Adrenal gland (tissue), 12 donors: ENCODE results near the gene CCR7. TPM values are rescaled to one million over a fixed set of nuclear protein-coding genes. Genes with fewer than 3 reads are reported as not detected.

Experiments
- DNase-seq, 7 donors: peaks; one replicate each; pipeline ENCODE4 v3.0.0-alpha.2; 2019 to 2020
- H3K27ac ChIP-seq, 5 donors: fragments of 200-600 bp; sonication (generic) in 4 of 5; 1 replicate in 3 of 5; 2 replicates in 2 of 5; pipeline versions ENCODE4 v1.5.1 to v1.8.0; 2016 to 2020; ENCODE audit warnings: mild to moderate bottlenecking in 1 of 5
- H3K27me3 ChIP-seq: fragments of 200-600 bp; 2 replicates; pipeline ENCODE4 v1.8.0; 2021
- H3K36me3 ChIP-seq, 2 donors: fragments of 200-600 bp; replicated peaks in 1 of 2; 1 replicate in 1 of 2; 2 replicates in 1 of 2; pipeline versions ENCODE4 v1.5.1 to v1.8.0; 2018 to 2022
- H3K4me1 ChIP-seq, 2 donors: fragments of 200-600 bp; replicated peaks in 1 of 2; 1 replicate in 1 of 2; 2 replicates in 1 of 2; pipeline versions ENCODE4 v1.5.1 to v1.8.0; 2018 to 2021
- H3K4me3 ChIP-seq, 4 donors: fragments of 200-600 bp; sonication (generic) in 3 of 4; one replicate each; pipeline ENCODE4 v1.5.1; 2016 to 2018
- H3K9me3 ChIP-seq, 3 donors: fragments of 200-600 bp; sonication (generic) in 1 of 3; replicated peaks in 1 of 3; 1 replicate in 2 of 3; 2 replicates in 1 of 3; pipeline versions ENCODE4 v1.5.1 to v1.8.0; 2016 to 2021
- CTCF ChIP-seq, 6 experiments: fragments of 450-650 bp in 4 of 6; fragments of 200-600 bp in 2 of 6; sonication (generic) in 1 of 6; IDR thresholded peaks; 1 replicate in 5 of 6; 2 replicates in 1 of 6; pipeline versions ENCODE4 v1.5.1 to v1.8.0; 2016 to 2021; ENCODE audit warnings: antibody characterized with exemption in 6 of 6, mild to moderate bottlenecking in 2 of 6, moderate library complexity in 1 of 6
- POLR2A ChIP-seq, 2 donors: fragments of 450-650 bp; IDR thresholded peaks; one replicate each; pipeline ENCODE4 v1.6.1; 2017; ENCODE audit warnings: antibody characterized with exemption in 2 of 2, mild to moderate bottlenecking in 2 of 2, moderate library complexity in 1 of 2
- WGBS, 4 donors: extraction: QIAGEN DNeasy Blood & Tissue Kit in 2 of 4; methylation state at CpG; one replicate each; pipeline versions ENCODE4 v1.1.5 to v1.1.7; 2013 to 2017; 5-methylcytosine and 5-hydroxymethylcytosine counted together
- intact Hi-C, 2 donors: fragments of 100-400 bp; cut with DNase I; formaldehyde crosslinking; loops; one replicate each; pipeline versions ENCODE4 v1.14.1 to v1.15.0; 2022 to 2023
- polyA plus RNA-seq, 3 donors: library from polyadenylated mRNA; stranded (reverse); fragments of 200-250 nt in 2 of 3; fragments of 350-450 nt in 1 of 3; fragmentation: Illumina TruSeq in 1 of 3; extraction: RNeasy Lipid Tissue Mini Kit (QIAGEN cat#74804) in 1 of 3; gene quantifications; one replicate each; pipeline ENCODE4 v1.2.3, GENCODE V29; 2013 to 2014
- total RNA-seq, 9 donors: library from RNA; depleted of rRNA in 4 of 9; stranded (reverse); fragments of >200 nt in 4 of 9; fragments of 120-200 nt in 1 of 9; fragmentation: NEBNext Ultra II Directional in 1 of 9; extraction: Animal tissue kit (Norgen Biotek cat#: 25700) in 1 of 9; gene quantifications; one replicate each; pipeline versions ENCODE4 v1.1.0 to v1.2.4, GENCODE V29; 2013 to 2023
- donor health status: healthy with polysubstance abuse.
- donor health status: Bipolar disorder and iron deficiency.
- donor health status: DM: yes; HTN: yes; CAD: no.
- donor health status: DM: no; HTN: no; CAD: no.
- donor health status: DM: no; HTN: no; CAD: no.
- donor health status: DM: yes; HTN: yes; CAD: no.

CCR7 gene
- total and polyA plus RNA-seq, 12 donors = 0.06 to 1.0 (median 0.35) TPM; not detected in 2

GRCh38 chr17:40565769-40566409, 617 bp upstream of the CCR7 start:
- Histone ChIP-seq H3K4me3 (no peak overlapping the region), H3K36me3 (no peaks in the 10 kb centered on the region), H3K27me3 (no peaks in the 10 kb centered on the region), H3K9me3 (no peaks in the 10 kb centered on the region), H3K4me1 (no peaks in the 10 kb centered on the region), H3K27ac (no peak overlapping the region)
- no peak for TF ChIP-seq POLR2A (IDR thresholded peaks at IDR 0.05)
- TF ChIP-seq CTCF (IDR thresholded peaks at IDR 0.05) = no peak
- DNase-seq = no peak
- intact Hi-C loops = loop anchor here in 1 of 2 donors (10.0 kb wide), 1 partner anchor 121 kb away; the partner anchor contains the start of gene IGFBP4
- 34 to 60% (median 53%) methylated on average over 2 of the region's 2 CpGs for WGBS, 4 donors

GRCh38 chr17:40564195-40564882, 933 bp downstream of the CCR7 start:
- no peaks in the 10 kb centered on the region for H3K36me3 ChIP-seq
- no peak for DNase-seq
- H3K27me3 ChIP-seq = no peaks in the 10 kb centered on the region
- no peaks in the 10 kb centered on the region for H3K9me3 ChIP-seq
- TF ChIP-seq CTCF (IDR thresholded peaks at IDR 0.05) (no peak), POLR2A (IDR thresholded peaks at IDR 0.05) (no peak)
- intact Hi-C loops = loop anchor here (5.0 to 10.0 kb wide), 2 partner anchors 120 to 122 kb away; partner anchors contain the start of gene IGFBP4 (in 2 of the 2)
- WGBS, 4 donors = 76 to 83% (median 78%) methylated on average over 11 to 13 of the region's 13 CpGs
- peaks cover 0 to 12% of the 10 kb centered on the region in 2 donors for H3K4me1 ChIP-seq
- H3K4me3 ChIP-seq = no peak overlapping the region
- no peak overlapping the region for H3K27ac ChIP-seq

- no peaks in the 10 kb centered on the region for H3K27me3 ChIP-seq
- TF ChIP-seq POLR2A (IDR thresholded peaks at IDR 0.05) = no peak
- TF ChIP-seq CTCF (IDR thresholded peaks at IDR 0.05) = no peak
- no peak for DNase-seq
- intact Hi-C loops = loop anchor here (5.0 to 10.0 kb wide), 2 partner anchors 119 to 121 kb away; partner anchors contain the start of gene IGFBP4 (in 2 of the 2)
- H3K27ac ChIP-seq = no peak overlapping the region
- H3K9me3 ChIP-seq = no peaks in the 10 kb centered on the region
- H3K4me3 ChIP-seq = no peak overlapping the region
- WGBS, 4 donors = 75 to 84% (median 78%) methylated on average over 13 of the region's 13 CpGs
- no peaks in the 10 kb centered on the region for H3K36me3 ChIP-seq
- H3K4me1 ChIP-seq = peaks cover 0 to 12% of the 10 kb centered on the region in 2 donors
Measured at GRCh38 chr17:40563220-40564052, 1.8 kb downstream of the CCR7 start.

- H3K27me3 ChIP-seq = no peaks in the 10 kb centered on the region
- no peak overlapping the region for H3K27ac ChIP-seq
- no peaks in the 10 kb centered on the region for H3K9me3 ChIP-seq
- TF ChIP-seq CTCF (IDR thresholded peaks at IDR 0.05) (no peak), POLR2A (IDR thresholded peaks at IDR 0.05) (no peak)
- no peaks in the 10 kb centered on the region for H3K36me3 ChIP-seq
- WGBS, 4 donors = 66 to 89% (median 78%) methylated on average over 1 of the region's 1 CpG
- H3K4me1 ChIP-seq = peaks cover 0 to 15% of the 10 kb centered on the region in 2 donors
- H3K4me3 ChIP-seq = no peak overlapping the region
- no peak for DNase-seq
- intact Hi-C loops = loop anchor here (5.0 to 10.0 kb wide), 2 partner anchors 118 to 121 kb away; partner anchors contain the start of gene IGFBP4 (in 2 of the 2)
Measured at GRCh38 chr17:40562838-40563219, 2.4 kb downstream of the CCR7 start.
